ENCODE data around the gene IKBKG. TPM values are rescaled to one million over a fixed set of nuclear protein-coding genes. Genes with fewer than 3 reads are reported as not detected.

IKBKG gene
- total and polyA plus RNA-seq, 2 of the 13 experiments (the other 11 are each of a cell fraction or from before 2014, with no cell fraction given) = 30.6 to 44.3 TPM

DNA sequence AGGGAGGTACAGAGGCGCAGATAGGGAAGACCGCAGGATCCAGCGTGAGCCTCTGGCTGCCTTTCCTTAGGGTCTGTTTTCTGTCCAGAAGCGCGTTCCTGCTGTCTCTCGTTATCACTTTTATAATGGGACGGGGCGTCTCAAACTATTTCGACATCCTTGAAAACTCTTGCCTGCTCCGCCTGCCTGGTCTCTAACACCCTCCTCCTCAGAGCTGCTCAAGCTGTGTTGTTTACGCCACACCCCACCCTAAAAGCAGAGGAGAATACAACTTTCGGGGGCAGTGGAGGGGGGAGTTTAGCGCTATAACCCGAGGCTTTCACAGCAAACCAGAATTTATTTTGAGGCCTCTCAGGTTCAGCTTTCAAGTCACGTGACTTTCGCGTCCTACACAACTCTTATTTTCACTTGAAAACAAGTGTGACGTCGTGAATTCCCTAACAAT is 30.7 kb upstream of the IKBKG start (continued):
- TF ChIP-seq, protein P1, sequence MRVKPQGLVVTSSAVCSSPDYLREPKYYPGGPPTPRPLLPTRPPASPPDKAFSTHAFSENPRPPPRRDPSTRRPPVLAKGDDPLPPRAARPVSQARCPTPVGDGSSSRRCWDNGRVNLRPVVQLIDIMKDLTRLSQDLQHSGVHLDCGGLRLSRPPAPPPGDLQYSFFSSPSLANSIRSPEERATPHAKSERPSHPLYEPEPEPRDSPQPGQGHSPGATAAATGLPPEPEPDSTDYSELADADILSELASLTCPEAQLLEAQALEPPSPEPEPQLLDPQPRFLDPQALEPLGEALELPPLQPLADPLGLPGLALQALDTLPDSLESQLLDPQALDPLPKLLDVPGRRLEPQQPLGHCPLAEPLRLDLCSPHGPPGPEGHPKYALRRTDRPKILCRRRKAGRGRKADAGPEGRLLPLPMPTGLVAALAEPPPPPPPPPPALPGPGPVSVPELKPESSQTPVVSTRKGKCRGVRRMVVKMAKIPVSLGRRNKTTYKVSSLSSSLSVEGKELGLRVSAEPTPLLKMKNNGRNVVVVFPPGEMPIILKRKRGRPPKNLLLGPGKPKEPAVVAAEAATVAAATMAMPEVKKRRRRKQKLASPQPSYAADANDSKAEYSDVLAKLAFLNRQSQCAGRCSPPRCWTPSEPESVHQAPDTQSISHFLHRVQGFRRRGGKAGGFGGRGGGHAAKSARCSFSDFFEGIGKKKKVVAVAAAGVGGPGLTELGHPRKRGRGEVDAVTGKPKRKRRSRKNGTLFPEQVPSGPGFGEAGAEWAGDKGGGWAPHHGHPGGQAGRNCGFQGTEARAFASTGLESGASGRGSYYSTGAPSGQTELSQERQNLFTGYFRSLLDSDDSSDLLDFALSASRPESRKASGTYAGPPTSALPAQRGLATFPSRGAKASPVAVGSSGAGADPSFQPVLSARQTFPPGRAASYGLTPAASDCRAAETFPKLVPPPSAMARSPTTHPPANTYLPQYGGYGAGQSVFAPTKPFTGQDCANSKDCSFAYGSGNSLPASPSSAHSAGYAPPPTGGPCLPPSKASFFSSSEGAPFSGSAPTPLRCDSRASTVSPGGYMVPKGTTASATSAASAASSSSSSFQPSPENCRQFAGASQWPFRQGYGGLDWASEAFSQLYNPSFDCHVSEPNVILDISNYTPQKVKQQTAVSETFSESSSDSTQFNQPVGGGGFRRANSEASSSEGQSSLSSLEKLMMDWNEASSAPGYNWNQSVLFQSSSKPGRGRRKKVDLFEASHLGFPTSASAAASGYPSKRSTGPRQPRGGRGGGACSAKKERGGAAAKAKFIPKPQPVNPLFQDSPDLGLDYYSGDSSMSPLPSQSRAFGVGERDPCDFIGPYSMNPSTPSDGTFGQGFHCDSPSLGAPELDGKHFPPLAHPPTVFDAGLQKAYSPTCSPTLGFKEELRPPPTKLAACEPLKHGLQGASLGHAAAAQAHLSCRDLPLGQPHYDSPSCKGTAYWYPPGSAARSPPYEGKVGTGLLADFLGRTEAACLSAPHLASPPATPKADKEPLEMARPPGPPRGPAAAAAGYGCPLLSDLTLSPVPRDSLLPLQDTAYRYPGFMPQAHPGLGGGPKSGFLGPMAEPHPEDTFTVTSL (CRISPR knock-in tag; IDR thresholded peaks at IDR 0.05; ENCODE audit: borderline replicate concordance) = 0 out of 2 replicates have a peak, but pooled peaks have one; percentile 23
- TF ChIP-seq BCL6 (CRISPR knock-in tag; IDR thresholded peaks at IDR 0.05) (no peak), SALL2 (CRISPR knock-in tag; IDR thresholded peaks at IDR 0.05) (no peak), ZSCAN20 (CRISPR knock-in tag; IDR thresholded peaks at IDR 0.05; ENCODE audit: borderline replicate concordance) (no peak), POLR2AphosphoS5 (IDR thresholded peaks at IDR 0.05; ENCODE audit: low read depth, low read length) (no peak), CEBPB (IDR thresholded peaks at IDR 0.05; ENCODE audit: borderline replicate concordance, low read depth, low read length) (no peak), HNRNPK (IDR thresholded peaks at IDR 0.05; ENCODE audit: low read depth, low read length, poor library complexity, severe bottlenecking) (no peak), HDAC2 (CRISPR knock-in tag; IDR thresholded peaks at IDR 0.05) (0 out of 2 replicates have a peak, but pooled peaks have one; percentile 7), HNF4G (IDR thresholded peaks at IDR 0.05; ENCODE audit: borderline replicate concordance, low read depth, low read length) (no peak), HNF4G (CRISPR knock-in tag; IDR thresholded peaks at IDR 0.05; ENCODE audit: borderline replicate concordance, low read depth) (no peak), ZNF816 (CRISPR knock-in tag; IDR thresholded peaks at IDR 0.05; ENCODE audit: borderline replicate concordance) (no peak), ZC3H13 (CRISPR knock-in tag; IDR thresholded peaks at IDR 0.05) (no peak), ZFP82 (CRISPR knock-in tag; IDR thresholded peaks at IDR 0.05; ENCODE audit: borderline replicate concordance) (peak; percentile 53; the same call in 1 of the 2 replicates), ATF7-NPFF (CRISPR knock-in tag; IDR thresholded peaks at IDR 0.05; ENCODE audit: low read depth) (no peak)
- TF ChIP-seq, protein P2, sequence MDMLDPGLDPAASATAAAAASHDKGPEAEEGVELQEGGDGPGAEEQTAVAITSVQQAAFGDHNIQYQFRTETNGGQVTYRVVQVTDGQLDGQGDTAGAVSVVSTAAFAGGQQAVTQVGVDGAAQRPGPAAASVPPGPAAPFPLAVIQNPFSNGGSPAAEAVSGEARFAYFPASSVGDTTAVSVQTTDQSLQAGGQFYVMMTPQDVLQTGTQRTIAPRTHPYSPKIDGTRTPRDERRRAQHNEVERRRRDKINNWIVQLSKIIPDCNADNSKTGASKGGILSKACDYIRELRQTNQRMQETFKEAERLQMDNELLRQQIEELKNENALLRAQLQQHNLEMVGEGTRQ (IDR thresholded peaks at IDR 0.05; ENCODE audit: low read depth, low read length) = peak; percentile 68; the same call in 1 of the 2 replicates
- TF ChIP-seq, protein P2 (CRISPR knock-in tag; IDR thresholded peaks at IDR 0.05; ENCODE audit: borderline replicate concordance) = 0 out of 2 replicates have a peak, but pooled peaks have one; percentile 50
